ENCODE measurements around the gene CIB4. TPM values are rescaled to one million over a fixed set of nuclear protein-coding genes. Genes with fewer than 3 reads are reported as not detected.

Gene CIB4
- total and polyA plus RNA-seq, 7 experiments from 2014 or later = not detected

- peaks cover 0 to 3% (median 0%) of the 10 kb centered on the region in 7 donors for H3K4me1 Mint-ChIP-seq
- ATAC-seq = no peak
- CTCF ChIA-PET = no interaction called here
- POLR2A ChIA-PET = no interaction called here
- H3K4me3 ChIP-seq (ENCODE audit: low read length) = no peak overlapping the region
- H3K27me3 Mint-ChIP-seq = peaks cover 0 to 10% (median 0%) of the 10 kb centered on the region in 5 donors
- no peak for DNase-seq
- H3K27ac Mint-ChIP-seq = no peak overlapping the region
- H3K9me3 ChIP-seq (ENCODE audit: control insufficient read depth in 2 of 3, low read length in 3 of 3) = no peaks in the 10 kb centered on the region
- H3K4me3 Mint-ChIP-seq = no peak overlapping the region
- H3K27ac ChIP-seq (ENCODE audit: low read depth, low read length) = no peak overlapping the region
- no peaks in the 10 kb centered on the region for H3K27me3 ChIP-seq (ENCODE audit: control insufficient read depth in 2 of 2, insufficient read depth in 2 of 2, low read length in 2 of 2)
- H3K36me3 ChIP-seq (ENCODE audit: control insufficient read depth in 2 of 3, insufficient read depth in 3 of 3, low read length in 3 of 3) = no peaks in the 10 kb centered on the region
- intact Hi-C loops (cut with micrococcal nuclease) = no loop called here
- H3K4me1 ChIP-seq (ENCODE audit: control insufficient read depth in 2 of 2, insufficient read depth in 2 of 2, low read length in 2 of 2) = no peaks in the 10 kb centered on the region
- no peaks in the 10 kb centered on the region for H3K36me3 Mint-ChIP-seq
- no peaks in the 10 kb centered on the region for H3K9me3 Mint-ChIP-seq
Observed at GRCh38 chr2:26632624-26633185, 8.5 kb downstream of the CIB4 start.

- Histone ChIP-seq H3K36me3 (ENCODE audit: control insufficient read depth in 2 of 3, insufficient read depth in 3 of 3, low read length in 3 of 3) (no peaks in the 10 kb centered on the region), H3K9me3 (ENCODE audit: control insufficient read depth in 2 of 3, low read length in 3 of 3) (no peaks in the 10 kb centered on the region), H3K27me3 (ENCODE audit: control insufficient read depth in 2 of 2, insufficient read depth in 2 of 2, low read length in 2 of 2) (no peaks in the 10 kb centered on the region), H3K4me3 (ENCODE audit: low read length) (no peak overlapping the region), H3K4me1 (ENCODE audit: control insufficient read depth in 2 of 2, insufficient read depth in 2 of 2, low read length in 2 of 2) (no peaks in the 10 kb centered on the region), H3K27ac (ENCODE audit: low read depth, low read length) (no peak overlapping the region)
- peaks cover 0 to 4% (median 0%) of the 10 kb centered on the region in 7 donors for H3K4me1 Mint-ChIP-seq
- no peak overlapping the region for H3K4me3 Mint-ChIP-seq
- no peak overlapping the region for H3K27ac Mint-ChIP-seq
- H3K36me3 Mint-ChIP-seq = no peaks in the 10 kb centered on the region
- H3K27me3 Mint-ChIP-seq = peaks cover 0 to 10% (median 0%) of the 10 kb centered on the region in 5 donors
- ATAC-seq (no peak), DNase-seq (no peak)
- ChIA-PET POLR2A (no interaction called here), CTCF (no interaction called here)
- H3K9me3 Mint-ChIP-seq = no peaks in the 10 kb centered on the region
- intact Hi-C loops (cut with micrococcal nuclease) = no loop called here
Observed at GRCh38 chr2:26631401-26632170, 9.6 kb downstream of the CIB4 start.

GRCh38 chr2:26630669-26631360 is 10.4 kb downstream of the CIB4 start:
- H3K4me1 ChIP-seq (ENCODE audit: control insufficient read depth in 2 of 2, insufficient read depth in 2 of 2, low read length in 2 of 2) = no peaks in the 10 kb centered on the region
- no peaks in the 10 kb centered on the region for H3K36me3 ChIP-seq (ENCODE audit: control insufficient read depth in 2 of 3, insufficient read depth in 3 of 3, low read length in 3 of 3)
- no peaks in the 10 kb centered on the region for H3K27me3 ChIP-seq (ENCODE audit: control insufficient read depth in 2 of 2, insufficient read depth in 2 of 2, low read length in 2 of 2)
- Mint-ChIP-seq H3K27me3 (peaks cover 0 to 10% (median 0%) of the 10 kb centered on the region in 5 donors), H3K4me1 (peaks cover 0 to 4% (median 0%) of the 10 kb centered on the region in 7 donors), H3K27ac (no peak overlapping the region), H3K9me3 (no peaks in the 10 kb centered on the region), H3K36me3 (no peaks in the 10 kb centered on the region), H3K4me3 (no peak overlapping the region)
- DNase-seq (no peak), ATAC-seq (no peak)
- no peaks in the 10 kb centered on the region for H3K9me3 ChIP-seq (ENCODE audit: control insufficient read depth in 2 of 3, low read length in 3 of 3)
- ChIA-PET POLR2A (no interaction called here), CTCF (no interaction called here)
- H3K4me3 ChIP-seq (ENCODE audit: low read length) = no peak overlapping the region
- H3K27ac ChIP-seq (ENCODE audit: low read depth, low read length) = no peak overlapping the region
- intact Hi-C loops (cut with micrococcal nuclease) = no loop called here

- H3K9me3 Mint-ChIP-seq = no peaks in the 10 kb centered on the region
- Histone ChIP-seq H3K27me3 (ENCODE audit: control insufficient read depth in 2 of 2, insufficient read depth in 2 of 2, low read length in 2 of 2) (no peaks in the 10 kb centered on the region), H3K27ac (ENCODE audit: low read depth, low read length) (no peak overlapping the region), H3K4me3 (ENCODE audit: low read length) (no peak overlapping the region), H3K9me3 (ENCODE audit: control insufficient read depth in 2 of 3, low read length in 3 of 3) (no peaks in the 10 kb centered on the region), H3K36me3 (ENCODE audit: control insufficient read depth in 2 of 3, insufficient read depth in 3 of 3, low read length in 3 of 3) (no peaks in the 10 kb centered on the region), H3K4me1 (ENCODE audit: control insufficient read depth in 2 of 2, insufficient read depth in 2 of 2, low read length in 2 of 2) (no peaks in the 10 kb centered on the region)
- H3K27ac Mint-ChIP-seq = no peak overlapping the region
- ChIA-PET POLR2A (no interaction called here), CTCF (no interaction called here)
- no peaks in the 10 kb centered on the region for H3K36me3 Mint-ChIP-seq
- H3K4me1 Mint-ChIP-seq = peaks cover 0 to 4% (median 0%) of the 10 kb centered on the region in 7 donors
- DNase-seq (no peak), ATAC-seq (no peak)
- H3K27me3 Mint-ChIP-seq = peaks cover 0 to 10% (median 0%) of the 10 kb centered on the region in 5 donors
- intact Hi-C loops (cut with micrococcal nuclease) = no loop called here
- H3K4me3 Mint-ChIP-seq = no peak overlapping the region
Observed at GRCh38 chr2:26630235-26630634, 10.9 kb downstream of the CIB4 start.

GRCh38 chr2:26629751-26630150 is 11.4 kb downstream of the CIB4 start:
- H3K27ac ChIP-seq (ENCODE audit: low read depth, low read length) = no peak overlapping the region
- no peak for ATAC-seq
- Mint-ChIP-seq H3K4me1 (peaks cover 0 to 4% (median 0%) of the 10 kb centered on the region in 7 donors), H3K4me3 (no peak overlapping the region), H3K36me3 (no peaks in the 10 kb centered on the region), H3K9me3 (no peaks in the 10 kb centered on the region), H3K27me3 (peaks cover 0 to 10% (median 0%) of the 10 kb centered on the region in 5 donors), H3K27ac (no peak overlapping the region)
- no peak for DNase-seq
- intact Hi-C loops (cut with micrococcal nuclease) = no loop called here
- CTCF ChIA-PET = no interaction called here
- no peaks in the 10 kb centered on the region for H3K27me3 ChIP-seq (ENCODE audit: control insufficient read depth in 2 of 2, insufficient read depth in 2 of 2, low read length in 2 of 2)
- no peaks in the 10 kb centered on the region for H3K4me1 ChIP-seq (ENCODE audit: control insufficient read depth in 2 of 2, insufficient read depth in 2 of 2, low read length in 2 of 2)
- POLR2A ChIA-PET = no interaction called here
- H3K9me3 ChIP-seq (ENCODE audit: control insufficient read depth in 2 of 3, low read length in 3 of 3) = no peaks in the 10 kb centered on the region
- H3K36me3 ChIP-seq (ENCODE audit: control insufficient read depth in 2 of 3, insufficient read depth in 3 of 3, low read length in 3 of 3) = no peaks in the 10 kb centered on the region
- no peak overlapping the region for H3K4me3 ChIP-seq (ENCODE audit: low read length)

DNA sequence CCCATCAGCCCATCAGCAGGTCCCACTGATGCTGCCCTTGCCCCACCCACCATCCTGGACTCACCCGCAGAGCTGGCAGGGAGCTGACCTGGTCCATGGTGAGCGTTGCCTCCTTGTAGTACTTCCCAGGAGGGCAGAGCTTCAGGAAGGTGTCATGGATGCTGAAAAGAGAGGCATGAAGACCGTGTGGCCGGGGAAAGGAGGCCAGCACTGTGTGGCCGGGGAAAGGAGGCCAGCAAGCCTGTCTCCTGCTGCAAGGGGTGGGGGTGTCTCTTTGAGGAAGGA is 11.9 kb downstream of the CIB4 start:
- peaks cover 0 to 10% (median 0%) of the 10 kb centered on the region in 5 donors for H3K27me3 Mint-ChIP-seq
- Histone ChIP-seq H3K4me1 (ENCODE audit: control insufficient read depth in 2 of 2, insufficient read depth in 2 of 2, low read length in 2 of 2) (no peaks in the 10 kb centered on the region), H3K27me3 (ENCODE audit: control insufficient read depth in 2 of 2, insufficient read depth in 2 of 2, low read length in 2 of 2) (no peaks in the 10 kb centered on the region), H3K36me3 (ENCODE audit: control insufficient read depth in 2 of 3, insufficient read depth in 3 of 3, low read length in 3 of 3) (no peaks in the 10 kb centered on the region), H3K27ac (ENCODE audit: low read depth, low read length) (no peak overlapping the region), H3K4me3 (ENCODE audit: low read length) (no peak overlapping the region), H3K9me3 (ENCODE audit: control insufficient read depth in 2 of 3, low read length in 3 of 3) (no peaks in the 10 kb centered on the region)
- DNase-seq (no peak), ATAC-seq (no peak)
- intact Hi-C loops (cut with micrococcal nuclease) = no loop called here
- no peaks in the 10 kb centered on the region for H3K36me3 Mint-ChIP-seq
- no peak overlapping the region for H3K27ac Mint-ChIP-seq
- ChIA-PET CTCF (no interaction called here), POLR2A (no interaction called here)
- peaks cover 0 to 4% (median 0%) of the 10 kb centered on the region in 7 donors for H3K4me1 Mint-ChIP-seq
- H3K9me3 Mint-ChIP-seq = no peaks in the 10 kb centered on the region
- no peak overlapping the region for H3K4me3 Mint-ChIP-seq

Data from naive thymus-derived CD4-positive, alpha-beta T cell (primary cell).